Esophagus squamous epithelium (tissue), 5 donors: Measurements from ENCODE around the gene PRKN. TPM values are rescaled to one million over a fixed set of nuclear protein-coding genes. Genes with fewer than 3 reads are reported as not detected.
A peak's percentile ranks its signal among the peaks of the same experiment; 100 is the strongest.

Experiments used
- DNase-seq: peaks from one replicate; lab custom pipeline; 2025; lab: John Stamatoyannopoulos, UW
- H3K27ac ChIP-seq, 4 donors: fragments of 200-600 bp; sonication (generic); one replicate each; pipeline ENCODE4 v1.5.1; 2016 to 2019; ENCODE audit warnings: mild to moderate bottlenecking in 1 of 4
- H3K27me3 ChIP-seq, 4 donors: fragments of 200-600 bp; sonication (generic); 1 replicate in 3 of 4; 2 replicates in 1 of 4; pipeline versions ENCODE4 v1.5.1 to v1.6.0; 2017 to 2021; ENCODE audit warnings: antibody characterized with exemption in 1 of 4
- H3K36me3 ChIP-seq, 3 donors: fragments of 200-600 bp; sonication (generic); one replicate each; pipeline ENCODE4 v1.5.1; 2016 to 2019
- H3K4me1 ChIP-seq, 3 donors: fragments of 200-600 bp; sonication (generic); one replicate each; pipeline ENCODE4 v1.5.1; 2017 to 2019
- H3K4me3 ChIP-seq, 4 donors: fragments of 200-600 bp; sonication (generic); 1 replicate in 3 of 4; 2 replicates in 1 of 4; pipeline ENCODE4 v1.5.1; 2016 to 2019; ENCODE audit warnings: mild to moderate bottlenecking in 2 of 4, moderate library complexity in 1 of 4
- H3K9me3 ChIP-seq, 3 donors: fragments of 200-600 bp; sonication (generic); one replicate each; pipeline ENCODE4 v1.5.1; 2016 to 2019
- POLR2A ChIP-seq, 4 donors: fragments of 450-650 bp; IDR thresholded peaks; one replicate each; pipeline ENCODE4 v1.6.1; 2017; ENCODE audit warnings: antibody characterized with exemption in 4 of 4, mild to moderate bottlenecking in 4 of 4, moderate library complexity in 3 of 4
- WGBS, 2 donors: methylation state at CpG; one replicate each; pipeline ENCODE4 v1.1.5; 2018; 5-methylcytosine and 5-hydroxymethylcytosine counted together
- intact Hi-C: fragments of 100-400 bp; cut with DNase I; formaldehyde crosslinking; loops from one replicate; pipeline ENCODE4 v1.15.0; 2022
- total RNA-seq, 4 donors: library from RNA; depleted of rRNA; stranded (reverse); fragments of >200 nt; gene quantifications; one replicate each; pipeline ENCODE4 v1.1.0, GENCODE V29; 2016
- TF ChIP-seq, protein P1 (sequence below), 6 experiments: fragments of 450-650 bp in 4 of 6; fragments of 200-600 bp in 2 of 6; sonication (generic) in 2 of 6; IDR thresholded peaks; one replicate each; pipeline ENCODE4 v1.5.1; 2016 to 2019; ENCODE audit warnings: antibody characterized with exemption in 6 of 6, mild to moderate bottlenecking in 4 of 6, moderate library complexity in 4 of 6
- donor health status: DM: yes; HTN: yes; CAD: no.

Gene PRKN
- total RNA-seq, 4 donors from 2014 or later: 0.70 to 5.5 (median 2.2) TPM

DNA sequence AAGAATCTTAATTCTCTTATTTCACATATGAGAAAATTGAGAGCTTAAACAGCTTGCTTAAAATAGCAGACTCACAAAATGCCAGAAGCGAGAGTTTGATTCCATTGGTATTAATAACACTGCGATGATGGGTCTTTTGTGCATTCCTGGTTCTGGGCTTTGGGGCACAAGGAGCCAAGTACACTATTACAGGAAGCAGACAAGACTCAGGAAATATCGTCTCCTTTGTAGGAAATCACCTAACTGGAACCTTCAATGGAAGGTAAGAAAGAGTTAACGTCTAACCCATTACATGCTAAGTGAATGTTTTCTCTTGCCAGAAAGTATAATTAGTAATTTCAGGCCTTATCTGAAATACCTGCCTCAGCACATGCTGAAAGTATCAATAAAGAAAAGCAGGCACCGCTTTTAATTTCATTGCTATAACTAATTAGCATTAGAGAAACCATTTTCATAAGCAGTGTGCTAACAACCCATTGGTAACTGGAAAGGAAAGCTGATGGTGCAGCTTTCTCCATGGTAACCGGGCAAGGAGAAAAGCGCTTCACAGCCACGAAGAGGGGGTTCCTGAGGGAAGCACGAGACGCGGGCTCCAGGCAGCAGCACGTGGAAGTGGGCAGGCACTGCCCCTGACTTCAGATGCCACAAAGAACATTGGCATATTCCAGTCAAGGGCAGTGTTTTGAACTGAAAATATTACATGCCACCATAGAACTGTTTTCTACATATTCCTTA lies 1247.0 kb downstream of the PRKN start:
- no peaks in the 10 kb centered on the region for H3K36me3 ChIP-seq
- WGBS, 2 donors: 83 to 84% methylated on average over 12 of the region's 12 CpGs
- no peak overlapping the region for H3K4me3 ChIP-seq
- H3K9me3 ChIP-seq: no peaks in the 10 kb centered on the region
- TF ChIP-seq, protein P1, sequence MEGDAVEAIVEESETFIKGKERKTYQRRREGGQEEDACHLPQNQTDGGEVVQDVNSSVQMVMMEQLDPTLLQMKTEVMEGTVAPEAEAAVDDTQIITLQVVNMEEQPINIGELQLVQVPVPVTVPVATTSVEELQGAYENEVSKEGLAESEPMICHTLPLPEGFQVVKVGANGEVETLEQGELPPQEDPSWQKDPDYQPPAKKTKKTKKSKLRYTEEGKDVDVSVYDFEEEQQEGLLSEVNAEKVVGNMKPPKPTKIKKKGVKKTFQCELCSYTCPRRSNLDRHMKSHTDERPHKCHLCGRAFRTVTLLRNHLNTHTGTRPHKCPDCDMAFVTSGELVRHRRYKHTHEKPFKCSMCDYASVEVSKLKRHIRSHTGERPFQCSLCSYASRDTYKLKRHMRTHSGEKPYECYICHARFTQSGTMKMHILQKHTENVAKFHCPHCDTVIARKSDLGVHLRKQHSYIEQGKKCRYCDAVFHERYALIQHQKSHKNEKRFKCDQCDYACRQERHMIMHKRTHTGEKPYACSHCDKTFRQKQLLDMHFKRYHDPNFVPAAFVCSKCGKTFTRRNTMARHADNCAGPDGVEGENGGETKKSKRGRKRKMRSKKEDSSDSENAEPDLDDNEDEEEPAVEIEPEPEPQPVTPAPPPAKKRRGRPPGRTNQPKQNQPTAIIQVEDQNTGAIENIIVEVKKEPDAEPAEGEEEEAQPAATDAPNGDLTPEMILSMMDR (IDR thresholded peaks at IDR 0.05): no peak
- no peak for TF ChIP-seq POLR2A (IDR thresholded peaks at IDR 0.05)
- intact Hi-C loops: no loop called here
- DNase-seq: no peak
- H3K27ac ChIP-seq: no peak overlapping the region
- H3K27me3 ChIP-seq: no peaks in the 10 kb centered on the region
- no peaks in the 10 kb centered on the region for H3K4me1 ChIP-seq

DNA sequence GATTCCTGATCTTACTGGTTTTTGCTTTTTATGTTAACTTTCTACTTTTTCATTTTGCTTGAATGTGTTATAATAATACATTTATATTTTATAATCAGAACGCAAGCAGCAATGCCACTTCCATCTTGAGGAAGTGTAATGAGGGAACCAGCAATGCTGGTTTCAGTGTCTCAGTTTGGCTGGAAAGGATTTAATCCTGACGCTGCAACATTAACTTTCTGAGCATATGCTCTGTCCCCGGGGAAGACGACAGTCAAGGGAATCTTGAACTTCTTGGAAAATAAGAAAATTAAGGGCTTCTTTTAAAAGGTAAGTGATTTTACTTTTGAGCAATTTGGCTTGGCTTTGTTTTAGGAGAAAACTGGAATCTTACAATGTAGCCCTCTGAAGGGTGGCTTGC lies 1248.2 kb downstream of the PRKN start:
- Histone ChIP-seq H3K27ac (no peak overlapping the region), H3K27me3 (no peaks in the 10 kb centered on the region), H3K36me3 (no peaks in the 10 kb centered on the region), H3K4me3 (no peak overlapping the region), H3K9me3 (no peaks in the 10 kb centered on the region), H3K4me1 (no peaks in the 10 kb centered on the region)
- TF ChIP-seq, protein P1 (IDR thresholded peaks at IDR 0.05): no peak
- TF ChIP-seq POLR2A (IDR thresholded peaks at IDR 0.05): no peak
- intact Hi-C loops: no loop called here
- DNase-seq: no peak
- WGBS, 2 donors: 85 to 94% methylated on average over 4 of the region's 4 CpGs

DNA sequence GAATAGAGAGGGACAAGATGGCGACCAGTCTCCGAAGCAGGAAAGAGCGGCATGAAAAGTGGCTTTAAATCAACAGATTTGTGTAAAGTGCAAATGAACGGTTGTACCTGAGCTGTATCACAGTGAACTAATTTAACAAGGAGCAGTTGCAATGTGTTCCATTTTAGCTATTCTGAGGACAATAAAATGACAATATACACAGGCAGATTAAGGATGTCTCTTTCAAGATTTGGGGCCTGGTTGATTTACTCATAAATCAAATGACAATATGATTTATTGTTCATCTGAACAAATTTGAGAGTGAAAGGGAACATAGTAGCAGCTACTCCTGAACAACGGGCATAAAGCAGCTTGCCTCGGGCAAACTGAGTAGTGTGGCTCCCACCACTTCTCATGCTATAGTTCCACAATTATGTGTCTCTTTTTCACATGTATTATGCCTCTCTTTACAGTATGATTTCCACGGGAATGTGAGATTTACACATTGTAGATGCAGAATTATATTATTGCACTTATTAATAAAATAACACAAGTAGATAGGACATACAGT lies 1249.6 kb downstream of the PRKN start:
- 73 to 84% methylated on average over 7 of the region's 7 CpGs for whole genome bisulfite sequencing, 2 donors
- TF ChIP-seq, protein P1 (IDR thresholded peaks at IDR 0.05): no peak
- DNase-seq: no peak
- H3K36me3 ChIP-seq: no peaks in the 10 kb centered on the region
- no peaks in the 10 kb centered on the region for H3K9me3 ChIP-seq
- intact Hi-C loops: no loop called here
- no peaks in the 10 kb centered on the region for H3K4me1 ChIP-seq
- H3K4me3 ChIP-seq: no peak overlapping the region
- H3K27me3 ChIP-seq: no peaks in the 10 kb centered on the region
- no peak overlapping the region for H3K27ac ChIP-seq

DNA sequence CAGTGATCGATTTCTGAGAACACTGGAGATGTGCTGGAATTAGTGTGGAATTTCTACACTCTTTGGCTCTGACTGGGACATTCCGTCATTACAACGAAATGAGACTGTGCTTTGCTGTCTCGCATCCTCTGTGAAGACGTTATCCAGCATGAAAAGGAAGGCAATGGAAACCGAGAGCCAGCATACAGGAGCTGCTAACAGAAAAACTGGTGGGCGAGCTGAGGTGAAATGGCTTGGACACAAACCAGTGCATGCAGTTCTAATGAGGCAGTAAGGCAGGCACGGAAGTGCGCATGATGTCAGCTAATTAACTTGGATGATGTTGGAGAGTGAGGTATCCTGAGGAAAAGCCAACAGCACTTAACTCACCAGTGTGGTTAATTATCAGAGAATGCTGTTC lies 1250.9 kb downstream of the PRKN start:
- Histone ChIP-seq H3K27me3 (no peaks in the 10 kb centered on the region), H3K27ac (peak overlapping the region in 2 of 4 donors; percentile 18 to 60), H3K4me3 (peak overlapping the region in 1 of 4 donors; percentile 10), H3K9me3 (no peaks in the 10 kb centered on the region), H3K36me3 (no peaks in the 10 kb centered on the region), H3K4me1 (no peaks in the 10 kb centered on the region)
- no peak for TF ChIP-seq POLR2A (IDR thresholded peaks at IDR 0.05)
- TF ChIP-seq, protein P1 (IDR thresholded peaks at IDR 0.05): no peak
- intact Hi-C loops: no loop called here
- no peak for DNase-seq
- 67 to 77% methylated on average over 9 of the region's 9 CpGs for WGBS, 2 donors

DNA sequence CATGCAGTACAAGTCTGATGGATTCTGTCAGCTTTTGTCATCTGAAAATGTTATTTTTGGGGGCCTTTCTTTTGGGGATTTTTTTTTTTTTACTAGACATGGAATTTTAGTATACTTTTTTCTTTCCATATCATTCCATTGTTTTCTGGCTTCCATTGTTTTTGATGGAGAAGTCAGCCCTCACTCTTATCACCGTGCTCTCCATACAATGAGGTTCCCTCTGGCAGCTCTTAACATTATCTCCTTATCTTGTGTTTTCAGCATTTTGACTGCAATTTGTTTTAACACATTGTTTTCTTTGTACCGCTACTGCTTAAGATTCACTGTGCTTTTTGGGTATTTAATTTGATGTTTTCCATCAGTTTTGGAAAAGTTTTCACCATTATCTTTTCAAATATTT lies 1262.2 kb downstream of the PRKN start:
- no peak for DNase-seq
- no peak overlapping the region for H3K27ac ChIP-seq
- H3K36me3 ChIP-seq: no peaks in the 10 kb centered on the region
- H3K9me3 ChIP-seq: no peaks in the 10 kb centered on the region
- no peak for TF ChIP-seq POLR2A (IDR thresholded peaks at IDR 0.05)
- TF ChIP-seq, protein P1 (IDR thresholded peaks at IDR 0.05): no peak
- 70 to 71% methylated on average over 2 of the region's 2 CpGs for WGBS, 2 donors
- H3K4me1 ChIP-seq: no peaks in the 10 kb centered on the region
- no peaks in the 10 kb centered on the region for H3K27me3 ChIP-seq
- no peak overlapping the region for H3K4me3 ChIP-seq
- intact Hi-C loops: no loop called here
